A549 (cell line): ENCODE measurements around the gene TNS1.

Experiments used
- EHMT2 ChIP-seq: fragments of 200-600 bp; sonication (generic); IDR thresholded peaks from 2 replicates; pipeline ENCODE4 v1.6.1; 2016; ENCODE audit warnings: antibody characterized with exemption, low read depth, mild to moderate bottlenecking, moderate library complexity
- EP300 ChIP-seq, 2 experiments: fragments of >200 bp; sonication (Bioruptor Twin); formaldehyde crosslinking; IDR thresholded peaks; 2 replicates in 1 of 2; 3 replicates in 1 of 2; pipeline ENCODE4 v1.6.1; 2016 to 2017
- HDAC2 ChIP-seq: fragments of 200-600 bp; sonication (generic); IDR thresholded peaks from 2 replicates; pipeline ENCODE4 v1.6.1; 2016
- JUN ChIP-seq, 2 experiments: fragments of >200 bp; sonication (Bioruptor Twin); formaldehyde crosslinking; IDR thresholded peaks; 2 replicates in 1 of 2; 3 replicates in 1 of 2; pipeline ENCODE4 v1.6.1; 2016 to 2017
- POLR2A ChIP-seq: IDR thresholded peaks from 2 replicates; pipeline ENCODE4 v1.6.1; 2012; ENCODE audit warnings: mild to moderate bottlenecking, low read length
- RAD21 ChIP-seq, 2 experiments: fragments of >200 bp in 1 of 2; sonication (Bioruptor Twin) in 1 of 2; formaldehyde crosslinking in 1 of 2; IDR thresholded peaks in 1 of 2; conservative IDR thresholded peaks in 1 of 2; 2 replicates in 1 of 2; 3 replicates in 1 of 2; pipeline ENCODE4 v1.6.1; 2012 to 2018; ENCODE audit warnings: inconsistent platforms in 1 of 2
- RFX5 ChIP-seq: fragments of 450-650 bp; IDR thresholded peaks from 2 replicates; pipeline ENCODE4 v1.7.1; 2014; ENCODE audit warnings: antibody characterized with exemption, mild to moderate bottlenecking, moderate library complexity
- TFCP2L1 ChIP-seq: fragments of 250-450 bp; sonication (Bioruptor Pico); IDR thresholded peaks from 2 replicates; pipeline ENCODE4 v1.5.0; 2021; ENCODE audit warnings: mild to moderate bottlenecking
- TF ChIP-seq, protein P1 (sequence below): fragments of >200 bp; sonication (Bioruptor Twin); formaldehyde crosslinking; IDR thresholded peaks from 3 replicates; pipeline ENCODE4 v1.5.1; 2016
- TF ChIP-seq, protein P2 (sequence below): fragments of 450-650 bp; IDR thresholded peaks from 2 replicates; pipeline ENCODE4 v1.6.1; 2014; ENCODE audit warnings: antibody characterized with exemption
- TF ChIP-seq, protein P3 (sequence below): fragments of >200 bp; sonication (Bioruptor Twin); formaldehyde crosslinking; IDR thresholded peaks from 3 replicates; pipeline ENCODE4 v1.6.1; 2016
- TF ChIP-seq, protein P4 (sequence below): IDR thresholded peaks from 2 replicates; pipeline ENCODE4 v1.6.1; 2012

DNA sequence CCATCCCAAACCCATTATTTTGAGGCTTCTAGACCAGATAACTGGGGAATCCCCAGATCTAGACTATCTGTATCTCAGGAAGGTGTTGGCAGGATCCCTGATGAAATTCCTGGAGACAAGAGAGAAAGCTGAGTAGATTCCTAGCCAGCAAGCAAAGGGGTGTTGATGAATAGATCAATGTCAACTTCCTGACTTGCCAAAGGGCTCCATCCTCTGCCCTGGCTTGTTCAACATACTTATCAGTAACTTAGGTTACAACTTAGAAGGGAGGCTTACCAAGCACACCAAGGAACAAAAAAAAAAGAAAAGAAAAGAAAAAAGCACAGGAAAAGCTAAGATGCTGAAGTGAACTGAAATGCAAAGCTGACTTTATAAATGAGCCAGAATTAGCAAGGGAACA, 53.3 kb downstream of the TNS1 start:
- no peak for TF ChIP-seq POLR2A
- TF ChIP-seq, protein P1, sequence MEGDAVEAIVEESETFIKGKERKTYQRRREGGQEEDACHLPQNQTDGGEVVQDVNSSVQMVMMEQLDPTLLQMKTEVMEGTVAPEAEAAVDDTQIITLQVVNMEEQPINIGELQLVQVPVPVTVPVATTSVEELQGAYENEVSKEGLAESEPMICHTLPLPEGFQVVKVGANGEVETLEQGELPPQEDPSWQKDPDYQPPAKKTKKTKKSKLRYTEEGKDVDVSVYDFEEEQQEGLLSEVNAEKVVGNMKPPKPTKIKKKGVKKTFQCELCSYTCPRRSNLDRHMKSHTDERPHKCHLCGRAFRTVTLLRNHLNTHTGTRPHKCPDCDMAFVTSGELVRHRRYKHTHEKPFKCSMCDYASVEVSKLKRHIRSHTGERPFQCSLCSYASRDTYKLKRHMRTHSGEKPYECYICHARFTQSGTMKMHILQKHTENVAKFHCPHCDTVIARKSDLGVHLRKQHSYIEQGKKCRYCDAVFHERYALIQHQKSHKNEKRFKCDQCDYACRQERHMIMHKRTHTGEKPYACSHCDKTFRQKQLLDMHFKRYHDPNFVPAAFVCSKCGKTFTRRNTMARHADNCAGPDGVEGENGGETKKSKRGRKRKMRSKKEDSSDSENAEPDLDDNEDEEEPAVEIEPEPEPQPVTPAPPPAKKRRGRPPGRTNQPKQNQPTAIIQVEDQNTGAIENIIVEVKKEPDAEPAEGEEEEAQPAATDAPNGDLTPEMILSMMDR = no peak
- TF ChIP-seq EP300 (IDR thresholded peaks at IDR 0.05) = no peak
- no peak for TF ChIP-seq RFX5
- TF ChIP-seq TFCP2L1 (CRISPR knock-in tag) = no peak
- TF ChIP-seq RAD21 (conservative IDR thresholded peaks at IDR 0.05 in 1 of 2, IDR thresholded peaks at IDR 0.05 in 1 of 2) = no peak
- TF ChIP-seq, protein P2, sequence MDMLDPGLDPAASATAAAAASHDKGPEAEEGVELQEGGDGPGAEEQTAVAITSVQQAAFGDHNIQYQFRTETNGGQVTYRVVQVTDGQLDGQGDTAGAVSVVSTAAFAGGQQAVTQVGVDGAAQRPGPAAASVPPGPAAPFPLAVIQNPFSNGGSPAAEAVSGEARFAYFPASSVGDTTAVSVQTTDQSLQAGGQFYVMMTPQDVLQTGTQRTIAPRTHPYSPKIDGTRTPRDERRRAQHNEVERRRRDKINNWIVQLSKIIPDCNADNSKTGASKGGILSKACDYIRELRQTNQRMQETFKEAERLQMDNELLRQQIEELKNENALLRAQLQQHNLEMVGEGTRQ = no peak
- no peak for TF ChIP-seq JUN (IDR thresholded peaks at IDR 0.05)
- TF ChIP-seq EHMT2 = no peak
- TF ChIP-seq, protein P3, sequence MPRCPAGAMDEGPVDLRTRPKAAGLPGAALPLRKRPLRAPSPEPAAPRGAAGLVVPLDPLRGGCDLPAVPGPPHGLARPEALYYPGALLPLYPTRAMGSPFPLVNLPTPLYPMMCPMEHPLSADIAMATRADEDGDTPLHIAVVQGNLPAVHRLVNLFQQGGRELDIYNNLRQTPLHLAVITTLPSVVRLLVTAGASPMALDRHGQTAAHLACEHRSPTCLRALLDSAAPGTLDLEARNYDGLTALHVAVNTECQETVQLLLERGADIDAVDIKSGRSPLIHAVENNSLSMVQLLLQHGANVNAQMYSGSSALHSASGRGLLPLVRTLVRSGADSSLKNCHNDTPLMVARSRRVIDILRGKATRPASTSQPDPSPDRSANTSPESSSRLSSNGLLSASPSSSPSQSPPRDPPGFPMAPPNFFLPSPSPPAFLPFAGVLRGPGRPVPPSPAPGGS = no peak
- TF ChIP-seq, protein P4, sequence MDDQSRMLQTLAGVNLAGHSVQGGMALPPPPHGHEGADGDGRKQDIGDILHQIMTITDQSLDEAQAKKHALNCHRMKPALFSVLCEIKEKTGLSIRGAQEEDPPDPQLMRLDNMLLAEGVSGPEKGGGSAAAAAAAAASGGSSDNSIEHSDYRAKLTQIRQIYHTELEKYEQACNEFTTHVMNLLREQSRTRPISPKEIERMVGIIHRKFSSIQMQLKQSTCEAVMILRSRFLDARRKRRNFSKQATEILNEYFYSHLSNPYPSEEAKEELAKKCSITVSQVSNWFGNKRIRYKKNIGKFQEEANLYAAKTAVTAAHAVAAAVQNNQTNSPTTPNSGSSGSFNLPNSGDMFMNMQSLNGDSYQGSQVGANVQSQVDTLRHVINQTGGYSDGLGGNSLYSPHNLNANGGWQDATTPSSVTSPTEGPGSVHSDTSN = no peak
- TF ChIP-seq HDAC2 = no peak
